ENCODE measurements around the gene TGM2.

TGM2 gene

GRCh38 chr20:38141204-38141888 is 23.7 kb downstream of the TGM2 start:
- TF ChIP-seq POLR2A (IDR thresholded peaks at IDR 0.05; ENCODE audit: extremely low read depth, insufficient read length), result no peak
- no peak for TF ChIP-seq MAX (IDR thresholded peaks at IDR 0.05; ENCODE audit: low read depth, low read length)
- TF ChIP-seq MYC (IDR thresholded peaks at IDR 0.05; ENCODE audit: low read depth, low read length), result no peak
- DNase-seq (ENCODE audit: low read depth), result no peak
- no peak overlapping the region for H3K4me3 ChIP-seq (ENCODE audit: low read depth, low read length)

- no peak overlapping the region for H3K4me3 ChIP-seq (ENCODE audit: low read depth, low read length)
- TF ChIP-seq MAX (IDR thresholded peaks at IDR 0.05; ENCODE audit: low read depth, low read length) (no peak), POLR2A (IDR thresholded peaks at IDR 0.05; ENCODE audit: extremely low read depth, insufficient read length) (no peak), MYC (IDR thresholded peaks at IDR 0.05; ENCODE audit: low read depth, low read length) (0 out of 2 replicates have a peak, but pooled peaks have one; percentile 20)
- DNase-seq (ENCODE audit: low read depth), result peak; percentile 56
Observed at GRCh38 chr20:38139977-38140753, 24.9 kb downstream of the TGM2 start.

- TF ChIP-seq MAX (IDR thresholded peaks at IDR 0.05; ENCODE audit: low read depth, low read length) (no peak), MYC (IDR thresholded peaks at IDR 0.05; ENCODE audit: low read depth, low read length) (no peak), CTCF (IDR thresholded peaks at IDR 0.05; ENCODE audit: low read depth, low read length) (no peak), POLR2A (IDR thresholded peaks at IDR 0.05; ENCODE audit: extremely low read depth, insufficient read length) (no peak)
- H3K4me3 ChIP-seq (ENCODE audit: low read depth, low read length), result no peak overlapping the region
- no peak for DNase-seq (ENCODE audit: low read depth)
Observed at GRCh38 chr20:38139156-38139912, 25.7 kb downstream of the TGM2 start.

GRCh38 chr20:38138086-38138778 is 26.8 kb downstream of the TGM2 start:
- no peak for DNase-seq (ENCODE audit: low read depth)
- no peak for TF ChIP-seq MAX (IDR thresholded peaks at IDR 0.05; ENCODE audit: low read depth, low read length)
- TF ChIP-seq POLR2A (IDR thresholded peaks at IDR 0.05; ENCODE audit: extremely low read depth, insufficient read length), result no peak
- TF ChIP-seq CTCF (IDR thresholded peaks at IDR 0.05; ENCODE audit: low read depth, low read length), result no peak
- no peak for TF ChIP-seq MYC (IDR thresholded peaks at IDR 0.05; ENCODE audit: low read depth, low read length)
- no peak overlapping the region for H3K4me3 ChIP-seq (ENCODE audit: low read depth, low read length)

- H3K4me3 ChIP-seq (ENCODE audit: low read depth, low read length), result no peak overlapping the region
- TF ChIP-seq MAX (IDR thresholded peaks at IDR 0.05; ENCODE audit: low read depth, low read length), result no peak
- TF ChIP-seq MYC (IDR thresholded peaks at IDR 0.05; ENCODE audit: low read depth, low read length), result no peak
- no peak for TF ChIP-seq POLR2A (IDR thresholded peaks at IDR 0.05; ENCODE audit: extremely low read depth, insufficient read length)
- no peak for TF ChIP-seq CTCF (IDR thresholded peaks at IDR 0.05; ENCODE audit: low read depth, low read length)
- DNase-seq (ENCODE audit: low read depth), result no peak
Observed at GRCh38 chr20:38137441-38138037, 27.5 kb downstream of the TGM2 start.

All from NB4 (cell line).